Activated CD8-positive, alpha-beta T cell treated with anti-CD3 and anti-CD28 coated beads for 36 hours (primary cell): ENCODE measurements around the gene CD36. TPM values are rescaled to one million over a fixed set of nuclear protein-coding genes. Genes with fewer than 3 reads are reported as not detected.

Experiments
- ATAC-seq: fragments of 200-7000 bp; cut with Tn5 transposase; one replicate; pipeline ENCODE4 v1.10.0; 2021; ENCODE audit warnings: mild to moderate bottlenecking, moderate library complexity
- CTCF ChIA-PET: fragments of 350-600 bp; sonication (Branson Sonifier 250); formaldehyde crosslinking; loops from one replicate; lab custom pipeline; 2021; ENCODE audit warnings: antibody characterized with exemption; lab: Charles Lee
- POLR2A ChIA-PET: fragments of 350-600 bp; sonication (Branson Sonifier 250); formaldehyde crosslinking; loops from one replicate; lab custom pipeline; 2021; ENCODE audit warnings: antibody characterized with exemption; lab: Charles Lee
- DNase-seq: peaks from one replicate; pipeline ENCODE4 v3.0.0-alpha.2; 2020
- H3K27ac Mint-ChIP-seq: one replicate; pipeline ENCODE4 v1.8.0; 2021; ENCODE audit warnings: mild to moderate bottlenecking, mixed read lengths
- H3K27me3 Mint-ChIP-seq: one replicate; pipeline ENCODE4 v1.8.0; 2021; ENCODE audit warnings: mixed read lengths
- H3K36me3 Mint-ChIP-seq: one replicate; pipeline ENCODE4 v1.8.0; 2021; ENCODE audit warnings: low read depth, mixed read lengths
- H3K4me1 Mint-ChIP-seq: one replicate; pipeline ENCODE4 v1.8.0; 2021; ENCODE audit warnings: low read depth, mixed read lengths
- H3K4me3 Mint-ChIP-seq: one replicate; pipeline ENCODE4 v1.8.0; 2021; ENCODE audit warnings: mild to moderate bottlenecking, moderate library complexity, mixed read lengths
- H3K9me3 Mint-ChIP-seq: one replicate; pipeline ENCODE4 v1.8.0; 2021; ENCODE audit warnings: mixed read lengths
- CTCF ChIP-seq: fragments of 200-600 bp; IDR thresholded peaks from one replicate; pipeline ENCODE4 v1.8.0; 2022; ENCODE audit warnings: antibody characterized with exemption, mild to moderate bottlenecking
- intact Hi-C: fragments of 100-400 bp; cut with micrococcal nuclease; formaldehyde crosslinking; loops from one replicate; pipeline ENCODE4 v1.10.0; 2022
- total RNA-seq, 2 experiments: library from RNA; stranded (reverse); gene quantifications; one replicate each; pipeline ENCODE4 v1.2.3, GENCODE V29; 2021

Gene CD36
- total RNA-seq, 2 experiments from 2014 or later, result not detected

- ChIA-PET CTCF (no interaction called here), POLR2A (no interaction called here)
- Mint-ChIP-seq H3K9me3 (no peaks in the 10 kb centered on the region), H3K27me3 (peaks cover 3% of the 10 kb centered on the region), H3K27ac (no peak overlapping the region), H3K36me3 (no peaks in the 10 kb centered on the region), H3K4me1 (no peaks in the 10 kb centered on the region), H3K4me3 (no peak overlapping the region)
- TF ChIP-seq CTCF, result no peak
- no peak for ATAC-seq
- no peak for DNase-seq
- intact Hi-C loops, result no loop called here
Measured at GRCh38 chr7:80607136-80607535, 31.3 kb upstream of the CD36 start.

GRCh38 chr7:80608336-80608735, 30.1 kb upstream of the CD36 start:
- ATAC-seq, result no peak
- CTCF ChIA-PET, result no interaction called here
- H3K36me3 Mint-ChIP-seq, result no peaks in the 10 kb centered on the region
- peaks cover 3% of the 10 kb centered on the region for H3K27me3 Mint-ChIP-seq
- POLR2A ChIA-PET, result no interaction called here
- DNase-seq, result no peak
- no peaks in the 10 kb centered on the region for H3K9me3 Mint-ChIP-seq
- TF ChIP-seq CTCF, result no peak
- intact Hi-C loops, result no loop called here
- no peak overlapping the region for H3K4me3 Mint-ChIP-seq
- no peaks in the 10 kb centered on the region for H3K4me1 Mint-ChIP-seq
- no peak overlapping the region for H3K27ac Mint-ChIP-seq

- Mint-ChIP-seq H3K27ac (no peak overlapping the region), H3K9me3 (no peaks in the 10 kb centered on the region), H3K4me1 (no peaks in the 10 kb centered on the region), H3K27me3 (peaks cover 3% of the 10 kb centered on the region), H3K36me3 (no peaks in the 10 kb centered on the region), H3K4me3 (no peak overlapping the region)
- ChIA-PET POLR2A (no interaction called here), CTCF (no interaction called here)
- ATAC-seq (no peak), DNase-seq (no peak)
- no peak for TF ChIP-seq CTCF
- intact Hi-C loops, result no loop called here
Measured at GRCh38 chr7:80609751-80610150, 28.7 kb upstream of the CD36 start.

GRCh38 chr7:80611353-80611752, 27.1 kb upstream of the CD36 start:
- DNase-seq, result no peak
- no peaks in the 10 kb centered on the region for H3K9me3 Mint-ChIP-seq
- ChIA-PET POLR2A (no interaction called here), CTCF (no interaction called here)
- intact Hi-C loops, result no loop called here
- no peaks in the 10 kb centered on the region for H3K4me1 Mint-ChIP-seq
- no peaks in the 10 kb centered on the region for H3K36me3 Mint-ChIP-seq
- H3K27me3 Mint-ChIP-seq, result peaks cover 3% of the 10 kb centered on the region
- no peak overlapping the region for H3K4me3 Mint-ChIP-seq
- TF ChIP-seq CTCF, result no peak
- no peak for ATAC-seq
- H3K27ac Mint-ChIP-seq, result no peak overlapping the region

- CTCF ChIA-PET, result no interaction called here
- ATAC-seq, result no peak
- no peak overlapping the region for H3K4me3 Mint-ChIP-seq
- no peaks in the 10 kb centered on the region for H3K9me3 Mint-ChIP-seq
- peaks cover 3% of the 10 kb centered on the region for H3K27me3 Mint-ChIP-seq
- no peak for DNase-seq
- intact Hi-C loops, result no loop called here
- no peaks in the 10 kb centered on the region for H3K4me1 Mint-ChIP-seq
- no peak overlapping the region for H3K27ac Mint-ChIP-seq
- TF ChIP-seq CTCF, result no peak
- H3K36me3 Mint-ChIP-seq, result no peaks in the 10 kb centered on the region
- POLR2A ChIA-PET, result no interaction called here
Measured at GRCh38 chr7:80611779-80612178, 26.7 kb upstream of the CD36 start.
